Transverse colon (tissue), 4 donors: Measurements from ENCODE around the gene CIAO1.

Experiments used
- CTCF ChIP-seq, 5 experiments: fragments of 200-600 bp in 3 of 5; fragments of 450-650 bp in 2 of 5; sonication (generic) in 3 of 5; IDR thresholded peaks; 1 replicate in 2 of 5; 2 replicates in 3 of 5; pipeline ENCODE4 v1.5.1; 2016 to 2017; ENCODE audit warnings: antibody characterized with exemption in 5 of 5, inconsistent platforms in 3 of 5, mild to moderate bottlenecking in 2 of 5, moderate library complexity in 1 of 5
- POLR2A ChIP-seq: fragments of 450-650 bp; IDR thresholded peaks from one replicate; pipeline ENCODE4 v1.6.1; 2016; ENCODE audit warnings: antibody characterized with exemption, mild to moderate bottlenecking, moderate library complexity
- POLR2AphosphoS5 ChIP-seq, 3 donors: sonication (generic); formaldehyde crosslinking; IDR thresholded peaks; one replicate each; pipeline ENCODE4 v1.6.1; 2016; ENCODE audit warnings: antibody characterized with exemption in 3 of 3

- TF ChIP-seq CTCF (IDR thresholded peaks at IDR 0.05): no peak
- TF ChIP-seq POLR2A: no peak
- TF ChIP-seq POLR2AphosphoS5 (IDR thresholded peaks at IDR 0.05): no peak
Measured at GRCh38 chr2:96238266-96238665, 27.8 kb upstream of the CIAO1 start.
